Esophagus squamous epithelium (tissue), 5 donors: ENCODE data around the gene SRPRA. TPM values are rescaled to one million over a fixed set of nuclear protein-coding genes. Genes with fewer than 3 reads are reported as not detected.

Experiments used
- DNase-seq: peaks from one replicate; lab custom pipeline; 2025; lab: John Stamatoyannopoulos, UW
- H3K27ac ChIP-seq, 4 donors: fragments of 200-600 bp; sonication (generic); one replicate each; pipeline ENCODE4 v1.5.1; 2016 to 2019; ENCODE audit warnings: mild to moderate bottlenecking in 1 of 4
- H3K27me3 ChIP-seq, 4 donors: fragments of 200-600 bp; sonication (generic); 1 replicate in 3 of 4; 2 replicates in 1 of 4; pipeline versions ENCODE4 v1.5.1 to v1.6.0; 2017 to 2021; ENCODE audit warnings: antibody characterized with exemption in 1 of 4
- H3K36me3 ChIP-seq, 3 donors: fragments of 200-600 bp; sonication (generic); one replicate each; pipeline ENCODE4 v1.5.1; 2016 to 2019
- H3K4me1 ChIP-seq, 3 donors: fragments of 200-600 bp; sonication (generic); one replicate each; pipeline ENCODE4 v1.5.1; 2017 to 2019
- H3K4me3 ChIP-seq, 4 donors: fragments of 200-600 bp; sonication (generic); 1 replicate in 3 of 4; 2 replicates in 1 of 4; pipeline ENCODE4 v1.5.1; 2016 to 2019; ENCODE audit warnings: mild to moderate bottlenecking in 2 of 4, moderate library complexity in 1 of 4
- H3K9me3 ChIP-seq, 3 donors: fragments of 200-600 bp; sonication (generic); one replicate each; pipeline ENCODE4 v1.5.1; 2016 to 2019
- CTCF ChIP-seq, 6 experiments: fragments of 450-650 bp in 4 of 6; fragments of 200-600 bp in 2 of 6; sonication (generic) in 2 of 6; IDR thresholded peaks; one replicate each; pipeline ENCODE4 v1.5.1; 2016 to 2019; ENCODE audit warnings: antibody characterized with exemption in 6 of 6, mild to moderate bottlenecking in 4 of 6, moderate library complexity in 4 of 6
- POLR2A ChIP-seq, 4 donors: fragments of 450-650 bp; IDR thresholded peaks; one replicate each; pipeline ENCODE4 v1.6.1; 2017; ENCODE audit warnings: antibody characterized with exemption in 4 of 4, mild to moderate bottlenecking in 4 of 4, moderate library complexity in 3 of 4
- WGBS, 2 donors: methylation state at CpG; one replicate each; pipeline ENCODE4 v1.1.5; 2018; 5-methylcytosine and 5-hydroxymethylcytosine counted together
- intact Hi-C: fragments of 100-400 bp; cut with DNase I; formaldehyde crosslinking; loops from one replicate; pipeline ENCODE4 v1.15.0; 2022
- total RNA-seq, 4 donors: library from RNA; depleted of rRNA; stranded (reverse); fragments of >200 nt; gene quantifications; one replicate each; pipeline ENCODE4 v1.1.0, GENCODE V29; 2016
- donor health status: DM: yes; HTN: yes; CAD: no.

SRPRA gene
- total RNA-seq, 4 donors from 2014 or later, result 60.2 to 82.0 (median 67.8) TPM

GRCh38 chr11:126308271-126308671 lies 39.6 kb upstream of the SRPRA start:
- DNase-seq, result no peak
- Histone ChIP-seq H3K4me1 (peaks cover 4 to 50% (median 15%) of the 10 kb centered on the region in 3 donors), H3K36me3 (peaks cover 0 to 53% (median 0%) of the 10 kb centered on the region in 3 donors), H3K9me3 (no peaks in the 10 kb centered on the region), H3K4me3 (no peak overlapping the region), H3K27ac (no peak overlapping the region), H3K27me3 (no peaks in the 10 kb centered on the region)
- TF ChIP-seq POLR2A (IDR thresholded peaks at IDR 0.05) (no peak), CTCF (IDR thresholded peaks at IDR 0.05) (no peak)
- 72 to 80% methylated on average over 4 of the region's 4 CpGs for WGBS, 2 donors
- intact Hi-C loops, result no loop called here

- Histone ChIP-seq H3K36me3 (peaks cover 0 to 47% (median 0%) of the 10 kb centered on the region in 3 donors), H3K27me3 (no peaks in the 10 kb centered on the region), H3K9me3 (no peaks in the 10 kb centered on the region), H3K27ac (no peak overlapping the region), H3K4me3 (no peak overlapping the region), H3K4me1 (peaks cover 4 to 50% (median 16%) of the 10 kb centered on the region in 3 donors)
- intact Hi-C loops, result no loop called here
- DNase-seq, result no peak
- TF ChIP-seq CTCF (IDR thresholded peaks at IDR 0.05), result peak in 4 of 6 experiments; percentile 5 to 31 (median 16)
- TF ChIP-seq POLR2A (IDR thresholded peaks at IDR 0.05), result no peak
- WGBS, 2 donors, result 30 to 36% methylated on average over 5 of the region's 5 CpGs
These were observed 39.0 kb upstream of the SRPRA start for GRCh38 chr11:126307706-126308105.

DNA sequence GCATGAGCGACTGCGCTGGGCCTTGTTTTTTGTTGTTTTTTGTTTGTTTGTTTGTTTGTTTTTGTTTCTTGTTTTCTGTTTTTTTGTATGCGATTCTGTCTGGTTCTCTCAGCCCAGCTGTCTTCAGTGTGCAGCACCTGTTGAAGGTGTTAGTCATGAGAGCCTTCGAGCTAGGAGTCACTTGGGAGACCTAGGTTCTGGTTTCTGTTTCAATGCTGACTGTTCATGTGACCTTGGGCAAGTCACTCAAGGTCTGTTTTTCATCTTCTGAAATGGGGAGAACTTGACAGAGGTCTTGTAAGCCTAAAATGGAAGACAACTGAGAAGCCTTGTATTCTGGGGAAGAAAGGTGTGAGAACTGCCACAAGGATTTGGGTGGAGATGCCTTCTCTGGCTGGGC lies 37.0 kb upstream of the SRPRA start:
- Histone ChIP-seq H3K4me1 (peaks cover 4 to 36% (median 15%) of the 10 kb centered on the region in 3 donors), H3K4me3 (no peak overlapping the region), H3K36me3 (peaks cover 0 to 44% (median 0%) of the 10 kb centered on the region in 3 donors), H3K27ac (no peak overlapping the region), H3K9me3 (no peaks in the 10 kb centered on the region), H3K27me3 (no peaks in the 10 kb centered on the region)
- WGBS, 2 donors, result 86 to 90% methylated on average over 4 of the region's 4 CpGs
- DNase-seq, result no peak
- TF ChIP-seq POLR2A (IDR thresholded peaks at IDR 0.05), result no peak
- TF ChIP-seq CTCF (IDR thresholded peaks at IDR 0.05), result no peak
- intact Hi-C loops, result no loop called here

DNA sequence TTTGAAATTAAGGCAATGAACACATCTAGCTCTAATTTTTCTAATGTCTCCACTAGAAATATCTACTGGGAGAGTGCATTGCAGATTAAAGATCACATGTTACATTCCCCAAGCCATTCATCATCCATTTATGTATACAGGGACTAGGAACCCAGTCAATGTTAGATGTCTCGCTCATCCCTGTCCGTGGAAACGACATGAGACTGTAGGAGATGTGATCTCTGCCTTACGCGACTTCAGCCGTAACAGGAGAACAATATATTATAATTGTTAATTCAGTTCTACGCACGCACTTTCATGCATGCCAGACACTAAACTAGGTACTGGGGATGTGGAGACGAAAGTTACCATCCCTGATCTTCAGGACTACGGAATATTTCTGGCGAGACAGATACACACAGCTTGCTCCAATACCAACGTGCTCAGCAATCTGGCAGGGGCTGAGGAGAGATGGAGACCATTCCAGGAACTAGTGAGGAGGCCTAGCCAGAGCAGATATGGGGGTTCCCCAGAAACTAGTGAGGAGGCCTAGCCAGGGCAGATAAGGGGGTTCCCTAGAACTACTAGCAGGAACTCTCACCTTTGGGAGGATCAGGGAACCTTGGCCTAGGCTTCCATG lies 35.9 kb upstream of the SRPRA start:
- 37 to 46% methylated on average over 12 of the region's 12 CpGs for WGBS, 2 donors
- no peak for DNase-seq
- H3K36me3 ChIP-seq, result peaks cover 0 to 48% (median 0%) of the 10 kb centered on the region in 3 donors
- no peaks in the 10 kb centered on the region for H3K9me3 ChIP-seq
- peak overlapping the region; percentile 90 to 94 (median 92) for H3K27ac ChIP-seq
- TF ChIP-seq CTCF (IDR thresholded peaks at IDR 0.05), result no peak
- TF ChIP-seq POLR2A (IDR thresholded peaks at IDR 0.05), result no peak
- peak overlapping the region; percentile 63 to 83 (median 68) for H3K4me3 ChIP-seq
- no peaks in the 10 kb centered on the region for H3K27me3 ChIP-seq
- intact Hi-C loops, result no loop called here
- peaks cover 4 to 30% (median 13%) of the 10 kb centered on the region in 3 donors for H3K4me1 ChIP-seq

DNA sequence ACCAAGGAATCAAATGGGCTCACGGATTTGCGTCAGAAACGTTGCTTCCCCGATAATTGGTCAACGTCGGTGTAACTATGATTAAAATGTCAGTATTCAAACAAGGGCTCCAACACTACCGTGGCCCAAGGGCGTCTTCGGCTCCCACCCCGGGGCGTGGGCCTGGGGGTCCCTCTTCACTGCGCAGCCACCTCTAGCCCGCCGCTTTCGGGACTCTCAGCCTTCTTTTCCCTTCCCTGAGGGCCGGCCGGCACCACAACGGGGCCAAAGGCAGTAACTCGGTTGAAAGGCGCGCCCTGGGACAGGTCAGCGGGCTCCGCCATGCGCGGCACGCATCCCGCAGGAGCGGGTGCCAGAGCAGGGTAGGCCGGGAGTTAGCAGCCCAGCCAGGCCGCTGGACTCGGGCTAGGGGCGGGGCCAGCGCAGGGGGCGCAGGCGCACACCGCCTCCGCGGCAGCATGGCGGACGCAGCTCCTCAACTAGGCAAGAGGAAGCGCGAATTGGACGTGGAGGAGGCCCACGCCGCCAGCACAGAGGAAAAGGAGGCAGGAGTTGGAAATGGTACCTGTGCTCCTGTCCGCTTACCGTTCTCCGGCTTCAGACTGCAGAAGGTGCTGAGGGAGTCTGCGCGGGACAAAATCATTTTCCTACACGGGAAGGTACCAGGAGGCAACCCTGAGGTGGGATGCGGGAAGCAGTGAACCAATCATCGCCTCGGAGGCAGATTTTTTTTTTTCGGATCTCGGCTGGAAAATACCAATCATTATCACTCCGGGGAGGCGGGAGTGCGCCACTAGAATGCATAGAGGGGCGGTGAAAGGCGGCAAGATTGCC lies 35.1 kb upstream of the SRPRA start, which contains the start of gene DCPS:
Gene DCPS (plus strand): TSS at position 438 of the 834 bp plus-strand sequence. CDS start 21 bp downstream, at position 459.
- H3K27me3 ChIP-seq, result no peaks in the 10 kb centered on the region
- H3K27ac ChIP-seq, result peak within 1 kb of the TSS; percentile 90 to 94 (median 92)
- peak within 1 kb of the TSS; percentile 63 to 83 (median 68) for H3K4me3 ChIP-seq
- H3K36me3 ChIP-seq, result peaks cover 0 to 46% (median 0%) of the 10 kb centered on the region in 3 donors
- TF ChIP-seq POLR2A (IDR thresholded peaks at IDR 0.05), result peak in 3 of 4 donors; percentile 33 to 74 (median 72)
- TF ChIP-seq CTCF (IDR thresholded peaks at IDR 0.05), result peak in 1 of 6 experiments; percentile 26
- 2% methylated on average over 22 to 31 of the region's 61 CpGs for WGBS, 2 donors
- H3K9me3 ChIP-seq, result no peaks in the 10 kb centered on the region
- intact Hi-C loops, result no loop called here
- peaks cover 4 to 30% (median 13%) of the 10 kb centered on the region in 3 donors for H3K4me1 ChIP-seq
- DNase-seq, result peak; percentile 18
